Measurements from ENCODE around the gene PTPRR.
"Not testable (repeated sequence)": the region's sequence is repeated elsewhere in the genome, so short reads cannot be mapped to it uniquely, and the experiment has no call there.

Gene PTPRR

GRCh38 chr12:70754330-70754741, 166.2 kb downstream of the PTPRR start:
- no peak for DNase-seq (ENCODE audit: extremely low read depth in 1 of 2, low read depth in 1 of 2)

- DNase-seq (ENCODE audit: extremely low read depth in 1 of 2, low read depth in 1 of 2), result no peak
These were observed 168.2 kb downstream of the PTPRR start for GRCh38 chr12:70752327-70752726.

- no peak for DNase-seq (ENCODE audit: extremely low read depth in 1 of 2, low read depth in 1 of 2)
These were observed 170.6 kb downstream of the PTPRR start for GRCh38 chr12:70749931-70750330.

- DNase-seq (ENCODE audit: extremely low read depth in 1 of 2, low read depth in 1 of 2), result no peak
These were observed 171.7 kb downstream of the PTPRR start for GRCh38 chr12:70748809-70749208.

GRCh38 chr12:70747445-70748260, 172.9 kb downstream of the PTPRR start:
- DNase-seq (ENCODE audit: extremely low read depth in 1 of 2, low read depth in 1 of 2), result no peak

- no peak for DNase-seq (ENCODE audit: extremely low read depth in 1 of 2, low read depth in 1 of 2)
These were observed 175.5 kb downstream of the PTPRR start for GRCh38 chr12:70745048-70745447.

GRCh38 chr12:70744178-70744577, 176.4 kb downstream of the PTPRR start:
- no peak for DNase-seq (ENCODE audit: extremely low read depth in 1 of 2, low read depth in 1 of 2)

GRCh38 chr12:70741256-70741655, 179.3 kb downstream of the PTPRR start:
- no peak for DNase-seq (ENCODE audit: extremely low read depth in 1 of 2, low read depth in 1 of 2)

GRCh38 chr12:70739756-70740155, 180.8 kb downstream of the PTPRR start:
- DNase-seq (ENCODE audit: extremely low read depth in 1 of 2, low read depth in 1 of 2), result no peak

- no peak for DNase-seq (ENCODE audit: extremely low read depth in 1 of 2, low read depth in 1 of 2)
These were observed 184.0 kb downstream of the PTPRR start for GRCh38 chr12:70736351-70737133.

GRCh38 chr12:70735197-70735596, 185.3 kb downstream of the PTPRR start:
- DNase-seq (ENCODE audit: extremely low read depth in 1 of 2, low read depth in 1 of 2), result not testable (repeated sequence)

- DNase-seq (ENCODE audit: extremely low read depth in 1 of 2, low read depth in 1 of 2), result no peak
These were observed 187.2 kb downstream of the PTPRR start for GRCh38 chr12:70733385-70733784.

- DNase-seq (ENCODE audit: extremely low read depth in 1 of 2, low read depth in 1 of 2), result no peak
These were observed 188.3 kb downstream of the PTPRR start for GRCh38 chr12:70732287-70732686.

GRCh38 chr12:70730675-70731180, 189.8 kb downstream of the PTPRR start:
- DNase-seq (ENCODE audit: extremely low read depth in 1 of 2, low read depth in 1 of 2), result no peak

GRCh38 chr12:70724444-70724843, 196.1 kb downstream of the PTPRR start:
- DNase-seq (ENCODE audit: extremely low read depth in 1 of 2, low read depth in 1 of 2), result no peak

GRCh38 chr12:70722584-70723343, 197.8 kb downstream of the PTPRR start:
- no peak for DNase-seq (ENCODE audit: extremely low read depth in 1 of 2, low read depth in 1 of 2)

GRCh38 chr12:70721656-70722357, 198.7 kb downstream of the PTPRR start:
- no peak for DNase-seq (ENCODE audit: extremely low read depth in 1 of 2, low read depth in 1 of 2)

- no peak for DNase-seq (ENCODE audit: extremely low read depth in 1 of 2, low read depth in 1 of 2)
These were observed 199.3 kb downstream of the PTPRR start for GRCh38 chr12:70721216-70721615.

GRCh38 chr12:70719672-70720420, 200.7 kb downstream of the PTPRR start:
- DNase-seq (ENCODE audit: extremely low read depth in 1 of 2, low read depth in 1 of 2), result peak in 1 of 2 donors; percentile 11

GRCh38 chr12:70719071-70719470, 201.5 kb downstream of the PTPRR start:
- no peak for DNase-seq (ENCODE audit: extremely low read depth in 1 of 2, low read depth in 1 of 2)
